GM23338 (cell line): ENCODE results near the gene HTT. TPM values are rescaled to one million over a fixed set of nuclear protein-coding genes. Genes with fewer than 3 reads are reported as not detected.

Experiments used
- ATAC-seq: fragments of 200-7000 bp; cut with Tn5 transposase; 3 replicates; pipeline ENCODE4 v1.9.1; 2020
- DNase-seq: peaks from one replicate; pipeline ENCODE4 v3.0.0-alpha.2; 2015; ENCODE audit warnings: low spot score
- H2AFZ ChIP-seq: fragments of 200-600 bp; sonication (generic); 2 replicates; pipeline ENCODE4 v1.8.0; 2016; ENCODE audit warnings: antibody characterized with exemption, mild to moderate bottlenecking, moderate library complexity
- H3F3A ChIP-seq: fragments of 200-600 bp; sonication (generic); replicated peaks from 2 replicates; pipeline ENCODE4 v1.8.0; 2017; ENCODE audit warnings: antibody characterized with exemption, mixed run types, low read depth
- H3K27ac ChIP-seq: fragments of 200-600 bp; sonication (generic); 2 replicates; pipeline ENCODE4 v1.6.1; 2016; ENCODE audit warnings: low read depth
- H3K27me3 ChIP-seq: fragments of 200-600 bp; sonication (generic); 2 replicates; pipeline ENCODE4 v1.8.0; 2016; ENCODE audit warnings: mild to moderate bottlenecking, mixed run types, moderate library complexity; ENCODE audit not compliant: insufficient read depth
- H3K36me3 ChIP-seq: fragments of 200-600 bp; sonication (generic); 2 replicates; pipeline ENCODE4 v1.8.0; 2016; ENCODE audit warnings: mild to moderate bottlenecking; ENCODE audit not compliant: insufficient read depth
- H3K4me1 ChIP-seq: fragments of 200-600 bp; sonication (generic); 2 replicates; pipeline ENCODE4 v1.8.0; 2016; ENCODE audit warnings: mild to moderate bottlenecking, moderate library complexity; ENCODE audit not compliant: insufficient read depth
- H3K4me2 ChIP-seq: fragments of 200-600 bp; sonication (generic); 2 replicates; pipeline ENCODE4 v1.7.1; 2017; ENCODE audit warnings: mixed run types
- H3K4me3 ChIP-seq: fragments of 200-600 bp; sonication (generic); 2 replicates; pipeline ENCODE4 v1.6.1; 2016; ENCODE audit warnings: mixed run types
- H3K79me2 ChIP-seq: fragments of 200-600 bp; sonication (generic); replicated peaks from 2 replicates; pipeline ENCODE4 v1.8.0; 2017; ENCODE audit warnings: mild to moderate bottlenecking; ENCODE audit not compliant: insufficient read depth
- H3K9me2 ChIP-seq: fragments of 200-600 bp; sonication (generic); 2 replicates; pipeline ENCODE4 v1.8.0; 2017; ENCODE audit not compliant: insufficient read depth
- H4K20me1 ChIP-seq: fragments of 200-600 bp; sonication (generic); replicated peaks from 2 replicates; pipeline ENCODE4 v1.8.0; 2017; ENCODE audit warnings: mild to moderate bottlenecking; ENCODE audit not compliant: insufficient read depth
- H3K27ac Mint-ChIP-seq: 2 replicates; pipeline ENCODE4 v1.8.0; 2020; ENCODE audit warnings: inconsistent platforms, mild to moderate bottlenecking, moderate library complexity, mixed read lengths
- H3K27me3 Mint-ChIP-seq: 3 replicates; pipeline ENCODE4 v1.8.0; 2022; ENCODE audit warnings: low read depth, mild to moderate bottlenecking, moderate library complexity, mixed read lengths, inconsistent platforms; ENCODE audit not compliant: insufficient read depth, poor library complexity
- H3K36me3 Mint-ChIP-seq: 3 replicates; pipeline ENCODE4 v1.8.0; 2021; ENCODE audit warnings: low read depth, mild to moderate bottlenecking, inconsistent platforms, moderate library complexity, mixed read lengths
- H3K4me1 Mint-ChIP-seq: 3 replicates; pipeline ENCODE4 v1.8.0; 2020; ENCODE audit warnings: mild to moderate bottlenecking, inconsistent platforms, mixed read lengths
- H3K4me3 Mint-ChIP-seq: 3 replicates; pipeline ENCODE4 v1.8.0; 2021; ENCODE audit warnings: moderate library complexity, mild to moderate bottlenecking, inconsistent platforms, mixed read lengths
- H3K9me3 Mint-ChIP-seq: 3 replicates; pipeline ENCODE4 v1.8.0; 2020; ENCODE audit warnings: moderate library complexity, mild to moderate bottlenecking, inconsistent platforms, mixed read lengths
- CREB1 ChIP-seq: fragments of 250-450 bp; sonication (Bioruptor Pico); IDR thresholded peaks from 2 replicates; pipeline ENCODE4 v1.5.0; 2020; ENCODE audit warnings: low read depth, mild to moderate bottlenecking, moderate library complexity
- EZH2 ChIP-seq: fragments of 200-600 bp; sonication (generic); IDR thresholded peaks from one replicate; pipeline ENCODE4 v1.8.0; 2017; ENCODE audit warnings: antibody characterized with exemption, mild to moderate bottlenecking, low read depth; ENCODE audit not compliant: unreplicated experiment
- EZH2phosphoT487 ChIP-seq: fragments of 200-600 bp; sonication (generic); IDR thresholded peaks from one replicate; pipeline ENCODE4 v1.8.1; 2018; ENCODE audit warnings: antibody characterized with exemption; ENCODE audit not compliant: unreplicated experiment
- JUNB ChIP-seq: IDR thresholded peaks from one replicate; pipeline ENCODE4 v1.6.1; 2016; ENCODE audit warnings: antibody characterized with exemption; ENCODE audit not compliant: unreplicated experiment
- NANOG ChIP-seq: IDR thresholded peaks from 2 replicates; pipeline ENCODE4 v1.6.1; 2016; ENCODE audit warnings: antibody characterized with exemption, borderline replicate concordance
- POLR2AphosphoS5 ChIP-seq: IDR thresholded peaks from 2 replicates; pipeline ENCODE4 v1.6.1; 2016; ENCODE audit warnings: antibody characterized with exemption, low read depth
- STAT1 ChIP-seq: IDR thresholded peaks from one replicate; pipeline ENCODE4 v1.6.1; 2016; ENCODE audit warnings: antibody characterized with exemption; ENCODE audit not compliant: unreplicated experiment
- ZNF114 ChIP-seq: fragments of 250-450 bp; sonication (Bioruptor Pico); IDR thresholded peaks from 2 replicates; pipeline ENCODE4 v1.5.0; 2020; ENCODE audit warnings: mild to moderate bottlenecking, moderate library complexity
- ZNF331 ChIP-seq: fragments of 250-450 bp; sonication (Bioruptor Pico); IDR thresholded peaks from 2 replicates; pipeline ENCODE4 v1.5.0; 2020; ENCODE audit warnings: low read depth, mild to moderate bottlenecking, moderate library complexity
- ZNF462 ChIP-seq: fragments of 250-450 bp; sonication (Bioruptor Pico); IDR thresholded peaks from 2 replicates; pipeline ENCODE4 v1.5.0; 2020; ENCODE audit warnings: mild to moderate bottlenecking, moderate library complexity
- polyA plus RNA-seq: library from polyadenylated mRNA; unstranded; fragments of >200 nt; fragmentation: Nextera tagmentation; extraction: Ambion mirVana; gene quantifications from 2 replicates; pipeline ENCODE4 v1.2.1, GENCODE V29; 2016
- total RNA-seq: library from RNA; depleted of rRNA; stranded (reverse); fragments of >200 nt; shearing (Covaris generic); gene quantifications from 2 replicates; pipeline ENCODE4 v1.2.3, GENCODE V29; 2014
- TF ChIP-seq, protein P1 (sequence below), 2 experiments: fragments of 200-600 bp in 1 of 2; sonication (generic) in 1 of 2; conservative IDR thresholded peaks; 2 replicates each; pipeline versions ENCODE4 v1.5.1 to v1.6.1; 2016 to 2017; ENCODE audit warnings: antibody characterized with exemption in 2 of 2, low read depth in 2 of 2, mild to moderate bottlenecking in 2 of 2, moderate library complexity in 1 of 2
- TF ChIP-seq, protein P2 (sequence below): IDR thresholded peaks from one replicate; pipeline ENCODE4 v1.6.1; 2018; ENCODE audit warnings: antibody characterized with exemption; ENCODE audit not compliant: unreplicated experiment
- TF ChIP-seq, protein P3 (sequence below): IDR thresholded peaks from 2 replicates; pipeline ENCODE4 v1.6.1; 2016; ENCODE audit warnings: antibody characterized with exemption

Gene HTT
- total and polyA plus RNA-seq, 2 experiments from 2014 or later: 26.6 to 67.7 TPM

- peaks cover 62% of the 10 kb centered on the region for H3K36me3 Mint-ChIP-seq
- Histone ChIP-seq H3K79me2 (peaks cover 52% of the 10 kb centered on the region), H3K4me1 (no peaks in the 10 kb centered on the region), H3K36me3 (peaks cover 3% of the 10 kb centered on the region; the same call in 1 of the 2 replicates), H3K4me2 (no peak overlapping the region), H3K9me2 (no peaks in the 10 kb centered on the region), H2AFZ (no peak overlapping the region), H3K27me3 (no peaks in the 10 kb centered on the region), H3F3A (no peaks in the 10 kb centered on the region), H3K4me3 (no peak overlapping the region), H4K20me1 (peaks cover 9% of the 10 kb centered on the region; the same call in 1 of the 2 replicates), H3K27ac (no peak overlapping the region)
- no peaks in the 10 kb centered on the region for H3K4me1 Mint-ChIP-seq
- ATAC-seq (no peak), DNase-seq (no peak)
- TF ChIP-seq STAT1: no peak
- TF ChIP-seq ZNF114 (CRISPR knock-in tag): no peak
- TF ChIP-seq CREB1: no peak
- TF ChIP-seq POLR2AphosphoS5: no peak
- TF ChIP-seq EZH2phosphoT487: no peak
- TF ChIP-seq JUNB: no peak
- no peak for TF ChIP-seq NANOG
- no peak for TF ChIP-seq ZNF462
- no peak for TF ChIP-seq ZNF331
- TF ChIP-seq, protein P1, sequence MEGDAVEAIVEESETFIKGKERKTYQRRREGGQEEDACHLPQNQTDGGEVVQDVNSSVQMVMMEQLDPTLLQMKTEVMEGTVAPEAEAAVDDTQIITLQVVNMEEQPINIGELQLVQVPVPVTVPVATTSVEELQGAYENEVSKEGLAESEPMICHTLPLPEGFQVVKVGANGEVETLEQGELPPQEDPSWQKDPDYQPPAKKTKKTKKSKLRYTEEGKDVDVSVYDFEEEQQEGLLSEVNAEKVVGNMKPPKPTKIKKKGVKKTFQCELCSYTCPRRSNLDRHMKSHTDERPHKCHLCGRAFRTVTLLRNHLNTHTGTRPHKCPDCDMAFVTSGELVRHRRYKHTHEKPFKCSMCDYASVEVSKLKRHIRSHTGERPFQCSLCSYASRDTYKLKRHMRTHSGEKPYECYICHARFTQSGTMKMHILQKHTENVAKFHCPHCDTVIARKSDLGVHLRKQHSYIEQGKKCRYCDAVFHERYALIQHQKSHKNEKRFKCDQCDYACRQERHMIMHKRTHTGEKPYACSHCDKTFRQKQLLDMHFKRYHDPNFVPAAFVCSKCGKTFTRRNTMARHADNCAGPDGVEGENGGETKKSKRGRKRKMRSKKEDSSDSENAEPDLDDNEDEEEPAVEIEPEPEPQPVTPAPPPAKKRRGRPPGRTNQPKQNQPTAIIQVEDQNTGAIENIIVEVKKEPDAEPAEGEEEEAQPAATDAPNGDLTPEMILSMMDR (conservative IDR thresholded peaks at IDR 0.05; ENCODE audit: low read depth in 2 of 2): no peak
- TF ChIP-seq, protein P2, sequence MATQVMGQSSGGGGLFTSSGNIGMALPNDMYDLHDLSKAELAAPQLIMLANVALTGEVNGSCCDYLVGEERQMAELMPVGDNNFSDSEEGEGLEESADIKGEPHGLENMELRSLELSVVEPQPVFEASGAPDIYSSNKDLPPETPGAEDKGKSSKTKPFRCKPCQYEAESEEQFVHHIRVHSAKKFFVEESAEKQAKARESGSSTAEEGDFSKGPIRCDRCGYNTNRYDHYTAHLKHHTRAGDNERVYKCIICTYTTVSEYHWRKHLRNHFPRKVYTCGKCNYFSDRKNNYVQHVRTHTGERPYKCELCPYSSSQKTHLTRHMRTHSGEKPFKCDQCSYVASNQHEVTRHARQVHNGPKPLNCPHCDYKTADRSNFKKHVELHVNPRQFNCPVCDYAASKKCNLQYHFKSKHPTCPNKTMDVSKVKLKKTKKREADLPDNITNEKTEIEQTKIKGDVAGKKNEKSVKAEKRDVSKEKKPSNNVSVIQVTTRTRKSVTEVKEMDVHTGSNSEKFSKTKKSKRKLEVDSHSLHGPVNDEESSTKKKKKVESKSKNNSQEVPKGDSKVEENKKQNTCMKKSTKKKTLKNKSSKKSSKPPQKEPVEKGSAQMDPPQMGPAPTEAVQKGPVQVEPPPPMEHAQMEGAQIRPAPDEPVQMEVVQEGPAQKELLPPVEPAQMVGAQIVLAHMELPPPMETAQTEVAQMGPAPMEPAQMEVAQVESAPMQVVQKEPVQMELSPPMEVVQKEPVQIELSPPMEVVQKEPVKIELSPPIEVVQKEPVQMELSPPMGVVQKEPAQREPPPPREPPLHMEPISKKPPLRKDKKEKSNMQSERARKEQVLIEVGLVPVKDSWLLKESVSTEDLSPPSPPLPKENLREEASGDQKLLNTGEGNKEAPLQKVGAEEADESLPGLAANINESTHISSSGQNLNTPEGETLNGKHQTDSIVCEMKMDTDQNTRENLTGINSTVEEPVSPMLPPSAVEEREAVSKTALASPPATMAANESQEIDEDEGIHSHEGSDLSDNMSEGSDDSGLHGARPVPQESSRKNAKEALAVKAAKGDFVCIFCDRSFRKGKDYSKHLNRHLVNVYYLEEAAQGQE: no peak
- no peak for TF ChIP-seq EZH2
- TF ChIP-seq, protein P3, sequence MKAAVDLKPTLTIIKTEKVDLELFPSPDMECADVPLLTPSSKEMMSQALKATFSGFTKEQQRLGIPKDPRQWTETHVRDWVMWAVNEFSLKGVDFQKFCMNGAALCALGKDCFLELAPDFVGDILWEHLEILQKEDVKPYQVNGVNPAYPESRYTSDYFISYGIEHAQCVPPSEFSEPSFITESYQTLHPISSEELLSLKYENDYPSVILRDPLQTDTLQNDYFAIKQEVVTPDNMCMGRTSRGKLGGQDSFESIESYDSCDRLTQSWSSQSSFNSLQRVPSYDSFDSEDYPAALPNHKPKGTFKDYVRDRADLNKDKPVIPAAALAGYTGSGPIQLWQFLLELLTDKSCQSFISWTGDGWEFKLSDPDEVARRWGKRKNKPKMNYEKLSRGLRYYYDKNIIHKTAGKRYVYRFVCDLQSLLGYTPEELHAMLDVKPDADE: no peak
- H3K27me3 Mint-ChIP-seq: peaks cover 8% of the 10 kb centered on the region
- no peak overlapping the region for H3K4me3 Mint-ChIP-seq
- H3K27ac Mint-ChIP-seq: no peak overlapping the region
- H3K9me3 Mint-ChIP-seq: peaks cover 15% of the 10 kb centered on the region; the same call in 2 of the 3 replicates
Observed at GRCh38 chr4:3098346-3098745, 23.9 kb downstream of the HTT start.
